GM12873 (cell line): ENCODE results near the gene EPHB6.

Experiments used
- CTCF ChIP-seq: IDR thresholded peaks from 2 replicates; pipeline ENCODE4 v1.5.1; 2012; ENCODE audit warnings: low read depth, mild to moderate bottlenecking, moderate library complexity, low read length, control low read depth; ENCODE audit not compliant: insufficient read depth; ENCODE audit errors: missing control alignments

EPHB6 gene

GRCh38 chr7:142889816-142890215 lies 34.9 kb downstream of the EPHB6 start:
- no peak for TF ChIP-seq CTCF

GRCh38 chr7:142890874-142891485 lies 36.1 kb downstream of the EPHB6 start:
- TF ChIP-seq CTCF: no peak

GRCh38 chr7:142891490-142892082 lies 36.7 kb downstream of the EPHB6 start:
- no peak for TF ChIP-seq CTCF

GRCh38 chr7:142892951-142893350 lies 38.1 kb downstream of the EPHB6 start:
- no peak for TF ChIP-seq CTCF

GRCh38 chr7:142894112-142894984 lies 39.5 kb downstream of the EPHB6 start:
- no peak for TF ChIP-seq CTCF

- TF ChIP-seq CTCF: no peak
Measured at GRCh38 chr7:142894985-142895593, 40.2 kb downstream of the EPHB6 start.

GRCh38 chr7:142896151-142896550 lies 41.3 kb downstream of the EPHB6 start:
- no peak for TF ChIP-seq CTCF
